HG03108 (cell line): ENCODE data around the gene RPS14.
"Not testable (repeated sequence)": the region's sequence is repeated elsewhere in the genome, so short reads cannot be mapped to it uniquely, and the experiment has no call there.

Experiments used
- ATAC-seq: cut with Tn5 transposase; IDR thresholded peaks from one replicate; pipeline ENCODE4 v1.9.1; 2021; ENCODE audit warnings: moderate library complexity; ENCODE audit not compliant: unreplicated experiment

RPS14 gene

GRCh38 chr5:150446088-150446487 lies 3.5 kb downstream of the RPS14 start:
- no peak for ATAC-seq

GRCh38 chr5:150444770-150445169 lies 4.8 kb downstream of the RPS14 start:
- ATAC-seq, result no peak

GRCh38 chr5:150443242-150444075 lies 6.1 kb downstream of the RPS14 start:
- ATAC-seq, result no peak

- ATAC-seq, result no peak
Measured at GRCh38 chr5:150442699-150443080, 6.8 kb downstream of the RPS14 start.

GRCh38 chr5:150441813-150442698 lies 7.5 kb downstream of the RPS14 start:
- ATAC-seq, result no peak

- no peak for ATAC-seq
Measured at GRCh38 chr5:150440948-150441812, 8.4 kb downstream of the RPS14 start.

GRCh38 chr5:150438873-150439546 lies 10.5 kb downstream of the RPS14 start:
- ATAC-seq, result no peak

GRCh38 chr5:150436141-150436680 lies 13.3 kb downstream of the RPS14 start:
- peak; percentile 92 for ATAC-seq

- ATAC-seq, result no peak
Measured at GRCh38 chr5:150434464-150434863, 15.1 kb downstream of the RPS14 start.

GRCh38 chr5:150431574-150431973 lies 18.0 kb downstream of the RPS14 start:
- no peak for ATAC-seq

GRCh38 chr5:150431048-150431447 lies 18.5 kb downstream of the RPS14 start:
- no peak for ATAC-seq

- ATAC-seq, result peak; percentile 71
Measured at GRCh38 chr5:150429410-150429873, 20.1 kb downstream of the RPS14 start.

- no peak for ATAC-seq
Measured at GRCh38 chr5:150428978-150429377, 20.6 kb downstream of the RPS14 start.

- ATAC-seq, result no peak
Measured at GRCh38 chr5:150428106-150428876, 21.2 kb downstream of the RPS14 start.

- not testable (repeated sequence) for ATAC-seq
Measured at GRCh38 chr5:150426165-150426564, 23.4 kb downstream of the RPS14 start.

GRCh38 chr5:150422758-150423157 lies 26.8 kb downstream of the RPS14 start:
- ATAC-seq, result no peak

- no peak for ATAC-seq
Measured at GRCh38 chr5:150422075-150422474, 27.5 kb downstream of the RPS14 start.

- ATAC-seq, result peak; percentile 58
Measured at GRCh38 chr5:150419630-150420270, 29.8 kb downstream of the RPS14 start.
